Stimulated activated naive B cell treated with anti-CD40 and anti-IgM and Interleukin-4, amounts not matched to agents 10 μg/mL and 1 μg/mL and 100 μg/mL, for 72 hours (primary cell): Measurements from ENCODE around the gene TMEM134.

Experiments
- ATAC-seq, 2 donors: fragments of 150-1000 bp; cut with Tn5 transposase; replicated peaks; 2 replicates each; pipeline ENCODE4 v1.10.0; 2021; ENCODE audit warnings: moderate library complexity in 1 of 2
- DNase-seq: peaks from one replicate; pipeline ENCODE4 v3.0.0; 2021
- H3K27ac Mint-ChIP-seq: one replicate; pipeline ENCODE4 v1.8.0; 2022; ENCODE audit warnings: mild to moderate bottlenecking, mixed read lengths
- H3K27me3 Mint-ChIP-seq, 2 donors: one replicate each; pipeline ENCODE4 v1.8.0; 2022; ENCODE audit warnings: mixed read lengths in 2 of 2
- H3K36me3 Mint-ChIP-seq, 2 donors: one replicate each; pipeline ENCODE4 v1.8.0; 2022; ENCODE audit warnings: mixed read lengths in 2 of 2, mild to moderate bottlenecking in 1 of 2
- H3K4me1 Mint-ChIP-seq, 2 donors: one replicate each; pipeline ENCODE4 v1.8.0; 2022; ENCODE audit warnings: mixed read lengths in 2 of 2, mild to moderate bottlenecking in 1 of 2
- H3K4me3 Mint-ChIP-seq, 2 donors: one replicate each; pipeline ENCODE4 v1.8.0; 2022; ENCODE audit warnings: mild to moderate bottlenecking in 2 of 2, mixed read lengths in 2 of 2, moderate library complexity in 1 of 2
- H3K9me3 Mint-ChIP-seq, 2 donors: one replicate each; pipeline ENCODE4 v1.8.0; 2022; ENCODE audit warnings: mixed read lengths in 2 of 2, mild to moderate bottlenecking in 1 of 2

Gene TMEM134

GRCh38 chr11:67450796-67451657 is 18.0 kb downstream of the TMEM134 start:
- ATAC-seq, result no peak
- no peaks in the 10 kb centered on the region for H3K9me3 Mint-ChIP-seq
- H3K4me3 Mint-ChIP-seq, result peak overlapping the region in 1 of 2 donors; percentile 32
- DNase-seq, result no peak
- H3K27ac Mint-ChIP-seq, result peak overlapping the region; percentile 94
- H3K27me3 Mint-ChIP-seq, result no peaks in the 10 kb centered on the region
- peaks cover 38 to 81% of the 10 kb centered on the region in 2 donors for H3K4me1 Mint-ChIP-seq
- no peaks in the 10 kb centered on the region for H3K36me3 Mint-ChIP-seq

GRCh38 chr11:67449116-67449844 is 19.8 kb downstream of the TMEM134 start:
- DNase-seq (no peak), ATAC-seq (peak; percentile 12 to 36)
- peak overlapping the region; percentile 80 for H3K27ac Mint-ChIP-seq
- H3K9me3 Mint-ChIP-seq, result no peaks in the 10 kb centered on the region
- no peak overlapping the region for H3K4me3 Mint-ChIP-seq
- no peaks in the 10 kb centered on the region for H3K36me3 Mint-ChIP-seq
- H3K4me1 Mint-ChIP-seq, result peaks cover 47 to 81% of the 10 kb centered on the region in 2 donors
- H3K27me3 Mint-ChIP-seq, result no peaks in the 10 kb centered on the region

- DNase-seq, result no peak
- ATAC-seq, result no peak
- H3K27me3 Mint-ChIP-seq, result no peaks in the 10 kb centered on the region
- no peaks in the 10 kb centered on the region for H3K9me3 Mint-ChIP-seq
- peak overlapping the region in 1 of 2 donors; percentile 23 for H3K4me3 Mint-ChIP-seq
- H3K36me3 Mint-ChIP-seq, result no peaks in the 10 kb centered on the region
- no peak overlapping the region for H3K27ac Mint-ChIP-seq
- peaks cover 49 to 86% of the 10 kb centered on the region in 2 donors for H3K4me1 Mint-ChIP-seq
Observed at GRCh38 chr11:67448220-67448609, 20.8 kb downstream of the TMEM134 start.

GRCh38 chr11:67445515-67445914 is 23.5 kb downstream of the TMEM134 start:
- Mint-ChIP-seq H3K9me3 (no peaks in the 10 kb centered on the region), H3K4me3 (peak overlapping the region; percentile 75 to 82), H3K27ac (peak overlapping the region; percentile 79), H3K27me3 (no peaks in the 10 kb centered on the region), H3K36me3 (peaks cover 3 to 15% of the 10 kb centered on the region in 2 donors), H3K4me1 (peaks cover 61 to 89% of the 10 kb centered on the region in 2 donors)
- DNase-seq (no peak), ATAC-seq (no peak)

- DNase-seq (no peak), ATAC-seq (peak; percentile 1 to 5)
- H3K4me1 Mint-ChIP-seq, result peaks cover 63 to 93% of the 10 kb centered on the region in 2 donors
- H3K27ac Mint-ChIP-seq, result peak overlapping the region; percentile 96
- H3K27me3 Mint-ChIP-seq, result no peaks in the 10 kb centered on the region
- peaks cover 18 to 38% of the 10 kb centered on the region in 2 donors for H3K36me3 Mint-ChIP-seq
- peak overlapping the region; percentile 81 to 85 for H3K4me3 Mint-ChIP-seq
- H3K9me3 Mint-ChIP-seq, result no peaks in the 10 kb centered on the region
Observed at GRCh38 chr11:67442504-67443404, 26.3 kb downstream of the TMEM134 start.

GRCh38 chr11:67441731-67442351 is 27.2 kb downstream of the TMEM134 start:
- ATAC-seq (no peak), DNase-seq (no peak)
- Mint-ChIP-seq H3K4me1 (peaks cover 63 to 86% of the 10 kb centered on the region in 2 donors), H3K27me3 (no peaks in the 10 kb centered on the region), H3K9me3 (no peaks in the 10 kb centered on the region), H3K27ac (peak overlapping the region; percentile 96), H3K36me3 (peaks cover 24 to 45% of the 10 kb centered on the region in 2 donors), H3K4me3 (peak overlapping the region; percentile 81 to 85)

GRCh38 chr11:67441098-67441563 is 27.9 kb downstream of the TMEM134 start:
- H3K9me3 Mint-ChIP-seq, result no peaks in the 10 kb centered on the region
- no peak for DNase-seq
- no peaks in the 10 kb centered on the region for H3K27me3 Mint-ChIP-seq
- peaks cover 30 to 52% of the 10 kb centered on the region in 2 donors for H3K36me3 Mint-ChIP-seq
- peaks cover 64 to 88% of the 10 kb centered on the region in 2 donors for H3K4me1 Mint-ChIP-seq
- no peak for ATAC-seq
- peak overlapping the region; percentile 46 to 75 for H3K4me3 Mint-ChIP-seq
- H3K27ac Mint-ChIP-seq, result peak overlapping the region; percentile 95

GRCh38 chr11:67440229-67441097 is 28.6 kb downstream of the TMEM134 start:
- H3K27me3 Mint-ChIP-seq, result no peaks in the 10 kb centered on the region
- H3K4me3 Mint-ChIP-seq, result peak overlapping the region; percentile 46 to 75
- H3K9me3 Mint-ChIP-seq, result no peaks in the 10 kb centered on the region
- H3K27ac Mint-ChIP-seq, result peak overlapping the region; percentile 95
- peak in 1 of 2 donors; percentile 2 for ATAC-seq
- peaks cover 37 to 59% of the 10 kb centered on the region in 2 donors for H3K36me3 Mint-ChIP-seq
- DNase-seq, result no peak
- H3K4me1 Mint-ChIP-seq, result peaks cover 63 to 88% of the 10 kb centered on the region in 2 donors

GRCh38 chr11:67439321-67440228 is 29.5 kb downstream of the TMEM134 start:
- peak overlapping the region; percentile 75 to 99 for H3K4me3 Mint-ChIP-seq
- H3K27ac Mint-ChIP-seq, result peak overlapping the region; percentile 95
- peaks cover 42 to 64% of the 10 kb centered on the region in 2 donors for H3K36me3 Mint-ChIP-seq
- DNase-seq (no peak), ATAC-seq (no peak)
- no peaks in the 10 kb centered on the region for H3K9me3 Mint-ChIP-seq
- peaks cover 59 to 86% of the 10 kb centered on the region in 2 donors for H3K4me1 Mint-ChIP-seq
- H3K27me3 Mint-ChIP-seq, result no peaks in the 10 kb centered on the region

- no peaks in the 10 kb centered on the region for H3K27me3 Mint-ChIP-seq
- no peaks in the 10 kb centered on the region for H3K9me3 Mint-ChIP-seq
- DNase-seq (no peak), ATAC-seq (no peak)
- peak overlapping the region; percentile 95 to 99 for H3K4me3 Mint-ChIP-seq
- peaks cover 61 to 88% of the 10 kb centered on the region in 2 donors for H3K4me1 Mint-ChIP-seq
- H3K36me3 Mint-ChIP-seq, result peaks cover 50 to 74% of the 10 kb centered on the region in 2 donors
- peak overlapping the region; percentile 97 for H3K27ac Mint-ChIP-seq
Observed at GRCh38 chr11:67438158-67438902, 30.7 kb downstream of the TMEM134 start.

- no peak for DNase-seq
- H3K9me3 Mint-ChIP-seq, result no peaks in the 10 kb centered on the region
- no peak for ATAC-seq
- H3K4me1 Mint-ChIP-seq, result peaks cover 66 to 90% of the 10 kb centered on the region in 2 donors
- H3K27ac Mint-ChIP-seq, result peak overlapping the region; percentile 97
- H3K4me3 Mint-ChIP-seq, result peak overlapping the region; percentile 95 to 99
- peaks cover 54 to 79% of the 10 kb centered on the region in 2 donors for H3K36me3 Mint-ChIP-seq
- no peaks in the 10 kb centered on the region for H3K27me3 Mint-ChIP-seq
Observed at GRCh38 chr11:67437809-67438157, 31.3 kb downstream of the TMEM134 start.
